IMR-90 (cell line): Measurements from ENCODE around the gene FAF1. TPM values are rescaled to one million over a fixed set of nuclear protein-coding genes. Genes with fewer than 3 reads are reported as not detected.

Experiments used
- ATAC-seq: fragments of 200-7000 bp; cut with Tn5 transposase; 2 replicates; pipeline ENCODE4 v1.9.1; 2020; ENCODE audit warnings: low read depth, mild to moderate bottlenecking, moderate library complexity
- BruUV-seq: library from RNA; stranded (reverse); fragments of 400-500 nt; replicated peaks from 2 replicates; lab custom pipeline; 2021; lab: Mats Ljungman, UMichigan
- CTCF ChIA-PET: fragments of 300-600 bp; formaldehyde crosslinking; extraction: SDS; loops from one replicate; lab custom pipeline; 2021; ENCODE audit warnings: antibody characterized with exemption; lab: Yijun Ruan, JAX
- POLR2A ChIA-PET: fragments of 300-600 bp; sonication (Branson Sonifier 250); formaldehyde crosslinking; loops from one replicate; lab custom pipeline; 2022; ENCODE audit warnings: antibody characterized with exemption; ENCODE audit not compliant: unreplicated experiment; lab: Charles Lee
- DNase-seq: peaks from one replicate; pipeline ENCODE4 v3.0.0; 2013
- H2AFZ ChIP-seq: replicated peaks from 2 replicates; pipeline ENCODE3; 2013; ENCODE audit warnings: low read length, mild to moderate bottlenecking; ENCODE audit not compliant: poor library complexity
- H2AK5ac ChIP-seq: 2 replicates; pipeline ENCODE4 v1.6.1; 2013; ENCODE audit warnings: low read depth, low read length, inconsistent platforms
- H2AK9ac ChIP-seq: replicated peaks from 2 replicates; pipeline ENCODE3; 2013; ENCODE audit warnings: mild to moderate bottlenecking, low read depth, low read length, moderate library complexity; ENCODE audit not compliant: poor library complexity
- H2BK120ac ChIP-seq: 2 replicates; pipeline ENCODE4 v1.6.1; 2013; ENCODE audit warnings: low read depth, low read length, inconsistent platforms
- H2BK15ac ChIP-seq: 3 replicates; pipeline ENCODE4 v1.6.1; 2013; ENCODE audit warnings: low read depth, low read length, inconsistent platforms
- H2BK20ac ChIP-seq: 2 replicates; pipeline ENCODE4 v1.6.1; 2013; ENCODE audit warnings: low read depth, mild to moderate bottlenecking, inconsistent platforms, low read length, moderate library complexity
- H2BK5ac ChIP-seq: 2 replicates; pipeline ENCODE4 v1.6.1; 2013; ENCODE audit warnings: mild to moderate bottlenecking, low read depth, low read length, inconsistent platforms; ENCODE audit not compliant: poor library complexity, severe bottlenecking
- H3K14ac ChIP-seq: replicated peaks from 2 replicates; pipeline ENCODE4 v1.6.1; 2013; ENCODE audit warnings: low read depth, low read length, inconsistent platforms
- H3K18ac ChIP-seq: 2 replicates; pipeline ENCODE4 v1.6.1; 2013; ENCODE audit warnings: low read depth, low read length, control low read depth
- H3K23ac ChIP-seq: 2 replicates; pipeline ENCODE4 v1.6.1; 2013; ENCODE audit warnings: low read depth, low read length, inconsistent platforms
- H3K27ac ChIP-seq: 2 replicates; pipeline ENCODE4 v1.5.1; 2013; ENCODE audit warnings: mild to moderate bottlenecking, control low read depth, low read length; ENCODE audit not compliant: insufficient read depth
- H3K27me3 ChIP-seq: 2 replicates; pipeline ENCODE4 v1.6.1; 2013; ENCODE audit warnings: low read length; ENCODE audit not compliant: control insufficient read depth, insufficient read depth
- H3K36me3 ChIP-seq: 2 replicates; pipeline ENCODE4 v1.6.1; 2013; ENCODE audit warnings: low read length, mixed read lengths; ENCODE audit not compliant: control insufficient read depth, insufficient read depth
- H3K4ac ChIP-seq: 2 replicates; pipeline ENCODE4 v1.6.1; 2013; ENCODE audit warnings: low read depth, low read length, inconsistent platforms
- H3K4me1 ChIP-seq: 2 replicates; pipeline ENCODE4 v1.6.1; 2013; ENCODE audit warnings: low read length, mixed read lengths; ENCODE audit not compliant: control insufficient read depth, insufficient read depth
- H3K4me2 ChIP-seq: 2 replicates; pipeline ENCODE4 v1.6.1; 2013; ENCODE audit warnings: low read depth, mild to moderate bottlenecking, control low read depth, low read length, moderate library complexity
- H3K4me3 ChIP-seq: 2 replicates; pipeline ENCODE4 v1.5.1; 2013; ENCODE audit warnings: low read depth, mild to moderate bottlenecking, control low read depth, low read length, moderate library complexity; ENCODE audit not compliant: insufficient read depth
- H3K56ac ChIP-seq: 2 replicates; pipeline ENCODE4 v1.6.1; 2013; ENCODE audit warnings: low read length, inconsistent platforms; ENCODE audit not compliant: insufficient read depth; ENCODE audit errors: extremely low read depth
- H3K79me1 ChIP-seq, 2 experiments: 2 replicates each; pipeline ENCODE4 v1.6.1; 2013; ENCODE audit warnings: low read length in 2 of 2, inconsistent platforms in 1 of 2, low read depth in 1 of 2
- H3K9ac ChIP-seq: 2 replicates; pipeline ENCODE4 v1.6.1; 2013; ENCODE audit warnings: low read depth, low read length, control low read depth
- H3K9me1 ChIP-seq: 2 replicates; pipeline ENCODE4 v1.6.1; 2013; ENCODE audit warnings: low read length, inconsistent platforms; ENCODE audit not compliant: insufficient read depth
- H3K9me3 ChIP-seq: 2 replicates; pipeline ENCODE4 v1.6.1; 2013; ENCODE audit warnings: low read length; ENCODE audit not compliant: control insufficient read depth, insufficient read depth
- H4K20me1 ChIP-seq: 2 replicates; pipeline ENCODE4 v1.6.1; 2013; ENCODE audit warnings: low read length, inconsistent platforms; ENCODE audit not compliant: insufficient read depth
- H4K5ac ChIP-seq: 2 replicates; pipeline ENCODE4 v1.6.1; 2013; ENCODE audit warnings: mild to moderate bottlenecking, low read depth, low read length, control low read depth
- H4K8ac ChIP-seq, 2 experiments: 2 replicates each; pipeline ENCODE4 v1.6.1; 2013; ENCODE audit warnings: low read depth in 2 of 2, low read length in 2 of 2, control low read depth in 1 of 2, inconsistent platforms in 1 of 2
- H4K91ac ChIP-seq: 2 replicates; pipeline ENCODE4 v1.6.1; 2013; ENCODE audit warnings: low read depth, low read length, inconsistent platforms; ENCODE audit not compliant: insufficient read depth
- MXI1 ChIP-seq: IDR thresholded peaks from 2 replicates; pipeline ENCODE4 v1.6.1; 2012; ENCODE audit warnings: low read depth, mild to moderate bottlenecking, low read length, moderate library complexity, borderline replicate concordance
- RFX5 ChIP-seq: IDR thresholded peaks from 2 replicates; pipeline ENCODE4 v1.8.0; 2012; ENCODE audit warnings: low read depth, mild to moderate bottlenecking, low read length, moderate library complexity
- dilution Hi-C: fragments of 300-500 bp; cut with HindIII; formaldehyde crosslinking; loops from one replicate; pipeline ENCODE4 v1.14.3; 2018; ENCODE audit warnings: low sequenced_read_pairs; ENCODE audit not compliant: unreplicated experiment
- in situ Hi-C: fragments of 300-500 bp; cut with MboI; formaldehyde crosslinking; loops from 3 replicates; pipeline ENCODE4 v1.14.3; 2019; ENCODE audit warnings: low sequenced_read_pairs, inconsistent platforms, mixed read lengths
- intact Hi-C: fragments of 100-400 bp; cut with micrococcal nuclease; formaldehyde crosslinking; loops from 2 replicates; pipeline ENCODE4 v1.10.0; 2022
- polyA plus RNA-seq, 3 experiments: library from polyadenylated mRNA; depleted of rRNA; stranded (reverse); fragments of >200 nt; gene quantifications; 2 replicates each; pipeline ENCODE4 v1.2.3, GENCODE V29; 2012; ENCODE audit warnings: low replicate concordance in 1 of 3
- total RNA-seq: library from RNA; depleted of rRNA; stranded (reverse); fragments of >200 nt; gene quantifications from 2 replicates; pipeline ENCODE4 v1.2.3, GENCODE V29; 2012

FAF1 gene
- total and polyA plus RNA-seq, 2 of the 4 experiments (the other 2 are of a cell fraction): 18.8 to 72.9 TPM

DNA sequence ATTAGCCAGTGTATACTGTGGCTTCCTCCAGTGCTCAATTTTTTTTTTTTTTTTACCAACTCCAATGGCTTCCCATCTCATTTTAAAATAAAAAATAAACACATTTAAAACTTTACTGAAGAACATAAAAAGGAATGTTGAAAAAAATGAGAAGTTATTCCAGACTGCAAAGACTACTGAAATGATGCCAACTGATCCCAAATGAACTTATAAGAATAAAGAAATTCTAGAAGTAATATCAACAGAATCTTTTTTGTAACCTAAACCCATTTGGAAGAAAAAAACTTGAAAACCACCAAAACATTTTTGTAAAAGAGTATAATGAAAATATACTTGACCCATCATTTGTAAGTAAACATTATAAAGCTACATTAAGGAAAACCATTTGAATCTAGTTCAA is 129.4 kb downstream of the FAF1 start:
- in situ Hi-C loops: no loop called here
- H3K9ac ChIP-seq: no peak overlapping the region
- no peak for ATAC-seq

More for the DNA sequence above, 129.4 kb downstream of the FAF1 start:
- dilution Hi-C loops (no loop called here), intact Hi-C loops (no loop called here)
- H4K8ac ChIP-seq: no peak overlapping the region
- no peak overlapping the region for H2BK5ac ChIP-seq
- ChIA-PET POLR2A (no interaction called here), CTCF (no interaction called here)
- H3K36me3 ChIP-seq: no peaks in the 10 kb centered on the region
- DNase-seq: peak; percentile 10
- H4K91ac ChIP-seq: no peak overlapping the region
- BruUV-seq: no TSS peak
- peaks cover 12 to 18% of the 10 kb centered on the region in 2 experiments for H3K79me1 ChIP-seq
- H2BK15ac ChIP-seq: no peak overlapping the region
- no peaks in the 10 kb centered on the region for H3K27me3 ChIP-seq
- H2AK9ac ChIP-seq: no peak overlapping the region
- no peak overlapping the region for H3K23ac ChIP-seq
- no peak overlapping the region for H2BK20ac ChIP-seq
- peaks cover 2% of the 10 kb centered on the region; the same call in 1 of the 2 replicates for H3K9me1 ChIP-seq
- H3K4me3 ChIP-seq: no peak overlapping the region
- H3K4me2 ChIP-seq: no peak overlapping the region
- H2AFZ ChIP-seq: no peak overlapping the region
- no peaks in the 10 kb centered on the region for H4K20me1 ChIP-seq
- no peak overlapping the region for H3K4ac ChIP-seq
- H3K14ac ChIP-seq: no peak overlapping the region
- H4K5ac ChIP-seq: no peak overlapping the region
- no peak overlapping the region for H3K56ac ChIP-seq
- H3K4me1 ChIP-seq: no peaks in the 10 kb centered on the region
- H2AK5ac ChIP-seq: no peak overlapping the region
- H3K27ac ChIP-seq: no peak overlapping the region
- no peaks in the 10 kb centered on the region for H3K9me3 ChIP-seq
- H2BK120ac ChIP-seq: no peak overlapping the region
- no peak for TF ChIP-seq RFX5
- no peak for TF ChIP-seq MXI1
- H3K18ac ChIP-seq: no peak overlapping the region
